Measurements from ENCODE around the gene BCKDK.
"Not testable (repeated sequence)": the region's sequence is repeated elsewhere in the genome, so short reads cannot be mapped to it uniquely, and the experiment has no call there.

BCKDK gene

GRCh38 chr16:31132303-31132979 is 24.3 kb downstream of the BCKDK start:
- H3K4me3 ChIP-seq (ENCODE audit: low read length): no peak overlapping the region
- no peak for TF ChIP-seq ZNF274 (IDR thresholded peaks at IDR 0.05; ENCODE audit: low read depth, low read length)

GRCh38 chr16:31133046-31133501 is 24.9 kb downstream of the BCKDK start:
- TF ChIP-seq ZNF274 (IDR thresholded peaks at IDR 0.05; ENCODE audit: low read depth, low read length): no peak

GRCh38 chr16:31134091-31134571 is 25.9 kb downstream of the BCKDK start:
- H3K4me3 ChIP-seq (ENCODE audit: low read length): no peak overlapping the region
- no peak for TF ChIP-seq ZNF274 (IDR thresholded peaks at IDR 0.05; ENCODE audit: low read depth, low read length)

More at GRCh38 chr16:31133046-31133501, 24.9 kb downstream of the BCKDK start:
- no peak overlapping the region for H3K4me3 ChIP-seq (ENCODE audit: low read length)

- no peak overlapping the region for H3K4me3 ChIP-seq (ENCODE audit: low read length)
- TF ChIP-seq ZNF274 (IDR thresholded peaks at IDR 0.05; ENCODE audit: low read depth, low read length): no peak
These were observed 26.7 kb downstream of the BCKDK start for GRCh38 chr16:31134625-31135534.

- TF ChIP-seq ZNF274 (IDR thresholded peaks at IDR 0.05; ENCODE audit: low read depth, low read length): no peak
- no peak within 1 kb of the TSS for H3K4me3 ChIP-seq (ENCODE audit: low read length)
These were observed 27.5 kb downstream of the BCKDK start, which contains the start of gene PRSS8 for GRCh38 chr16:31135535-31136286. TSS of gene PRSS8 (minus strand) at chr16:31135727. CDS start at chr16:31135498, 229 bp downstream.

- TF ChIP-seq ZNF274 (IDR thresholded peaks at IDR 0.05; ENCODE audit: low read depth, low read length): no peak
- no peak overlapping the region for H3K4me3 ChIP-seq (ENCODE audit: low read length)
These were observed 28.1 kb downstream of the BCKDK start for GRCh38 chr16:31136287-31136662.

GRCh38 chr16:31136822-31137499 is 28.8 kb downstream of the BCKDK start:
- H3K4me3 ChIP-seq (ENCODE audit: low read length): not testable (repeated sequence)

GRCh38 chr16:31138621-31139578 is 30.7 kb downstream of the BCKDK start:
- no peak overlapping the region for H3K4me3 ChIP-seq (ENCODE audit: low read length)
- TF ChIP-seq ZNF274 (IDR thresholded peaks at IDR 0.05; ENCODE audit: low read depth, low read length): no peak

GRCh38 chr16:31141071-31141469 is 32.9 kb downstream of the BCKDK start:
- not testable (repeated sequence) for H3K4me3 ChIP-seq (ENCODE audit: low read length)

GRCh38 chr16:31141489-31142108 is 33.4 kb downstream of the BCKDK start:
- no peak overlapping the region; the same call in 1 of the 2 replicates for H3K4me3 ChIP-seq (ENCODE audit: low read length)
- no peak for TF ChIP-seq ZNF274 (IDR thresholded peaks at IDR 0.05; ENCODE audit: low read depth, low read length)

GRCh38 chr16:31142109-31143010 is 34.2 kb downstream of the BCKDK start:
- no peak for TF ChIP-seq ZNF274 (IDR thresholded peaks at IDR 0.05; ENCODE audit: low read depth, low read length)
- peak overlapping the region; percentile 56; the same call in 1 of the 2 replicates for H3K4me3 ChIP-seq (ENCODE audit: low read length)
